K562 (cell line): ENCODE measurements around the gene TENM4. TPM values are rescaled to one million over a fixed set of nuclear protein-coding genes. Genes with fewer than 3 reads are reported as not detected.

Experiments used
- ATAC-seq: fragments of 200-7000 bp; cut with Tn5 transposase; 3 replicates; pipeline ENCODE4 v1.9.1; 2020; ENCODE audit warnings: moderate library complexity
- BruUV-seq: library from RNA; stranded (reverse); fragments of 400-500 nt; replicated peaks from 2 replicates; lab custom pipeline; 2021; lab: Mats Ljungman, UMichigan
- CTCF ChIA-PET: fragments of 300-600 bp; formaldehyde crosslinking; extraction: SDS; loops from one replicate; lab custom pipeline; 2021; ENCODE audit warnings: low intra/inter-chr PET ratio; lab: Yijun Ruan, JAX
- POLR2A ChIA-PET: fragments of 300-600, 350-650 bp; sonication (Branson Sonifier 250); formaldehyde crosslinking; extraction: SDS; loops from one replicate; lab custom pipeline; 2021; ENCODE audit warnings: antibody characterized with exemption, inconsistent platforms; lab: Yijun Ruan, JAX
- DNase-seq, 4 experiments: peaks; one replicate each; pipeline versions ENCODE4 v3.0.0 to v3.0.0-alpha.2; 2011 to 2018; ENCODE audit warnings: low spot score in 3 of 4, mixed read lengths in 3 of 4; ENCODE audit errors: extremely low read depth in 1 of 4
- FAIRE-seq: peaks from 2 replicates; lab custom pipeline; 2011; peaks lifted over from hg19 to GRCh38; lab: Jason Lieb, UNC
- H2AFZ ChIP-seq: 2 replicates; pipeline ENCODE4 v1.6.0; 2011; ENCODE audit warnings: low read depth, low read length, control low read depth, inconsistent platforms
- H3K27ac ChIP-seq: fragments of 200-600 bp; 3 replicates; pipeline ENCODE4 v1.8.0; 2011; ENCODE audit warnings: low read depth, mild to moderate bottlenecking, control low read depth, inconsistent platforms, low read length, moderate library complexity, mixed read lengths; ENCODE audit errors: extremely low read depth
- H3K27me3 ChIP-seq, 2 experiments: fragments of 300-600 bp in 1 of 2; 2 replicates in 1 of 2; 3 replicates in 1 of 2; pipeline versions ENCODE4 v1.6.0 to v1.8.0; 2011; ENCODE audit warnings: inconsistent platforms in 2 of 2, low read length in 2 of 2, mild to moderate bottlenecking in 1 of 2, mixed read lengths in 1 of 2, moderate library complexity in 1 of 2; ENCODE audit not compliant: control insufficient read depth in 2 of 2, insufficient read depth in 2 of 2
- H3K36me3 ChIP-seq: fragments of 300-600 bp; 3 replicates; pipeline ENCODE4 v1.8.0; 2011; ENCODE audit warnings: mild to moderate bottlenecking, low read length, inconsistent platforms; ENCODE audit not compliant: control insufficient read depth, insufficient read depth
- H3K4me1 ChIP-seq, 2 experiments: fragments of 200-600 bp in 1 of 2; replicated peaks in 1 of 2; 2 replicates in 1 of 2; 3 replicates in 1 of 2; pipeline versions ENCODE4 v1.5.1 to v1.8.0; 2011; ENCODE audit warnings: inconsistent platforms in 2 of 2, low read length in 2 of 2, mild to moderate bottlenecking in 1 of 2, mixed read lengths in 1 of 2, moderate library complexity in 1 of 2; ENCODE audit not compliant: control insufficient read depth in 2 of 2, insufficient read depth in 2 of 2
- H3K4me2 ChIP-seq: 2 replicates; pipeline ENCODE4 v1.6.1; 2011; ENCODE audit warnings: low read length, control low read depth, inconsistent platforms, mixed read lengths; ENCODE audit not compliant: insufficient read depth
- H3K4me3 ChIP-seq: fragments of 200-600 bp; sonication (generic), shearing (Covaris generic); 2 replicates; pipeline ENCODE4 v1.5.1; 2016; ENCODE audit warnings: control low read depth, inconsistent platforms
- H3K79me2 ChIP-seq: fragments of 200-600 bp; 3 replicates; pipeline ENCODE4 v1.8.0; 2011; ENCODE audit warnings: low read length, inconsistent platforms; ENCODE audit not compliant: control insufficient read depth, insufficient read depth
- H3K9ac ChIP-seq, 2 experiments: 2 replicates each; pipeline versions ENCODE4 v1.6.0 to v1.6.1; 2011; ENCODE audit warnings: low read depth in 2 of 2, low read length in 2 of 2, control low read depth in 1 of 2, inconsistent platforms in 1 of 2, mild to moderate bottlenecking in 1 of 2, mixed read lengths in 1 of 2; ENCODE audit not compliant: insufficient read depth in 1 of 2
- H3K9me1 ChIP-seq: one replicate; pipeline ENCODE4 v1.6.0; 2011; ENCODE audit warnings: inconsistent platforms, mild to moderate bottlenecking, low read length, moderate library complexity; ENCODE audit not compliant: control insufficient read depth, insufficient read depth
- H3K9me3 ChIP-seq: replicated peaks from 2 replicates; pipeline ENCODE4 v1.5.1; 2011; ENCODE audit warnings: low read depth, low read length, inconsistent platforms; ENCODE audit not compliant: control insufficient read depth, insufficient read depth
- H4K20me1 ChIP-seq: replicated peaks from 2 replicates; pipeline ENCODE4 v1.6.1; 2011; ENCODE audit warnings: low read length, inconsistent platforms, mixed read lengths; ENCODE audit not compliant: control insufficient read depth, insufficient read depth
- KDM4B ChIP-seq, 2 experiments: fragments of 450-650 bp in 1 of 2; sonication (generic) in 1 of 2; IDR thresholded peaks; 2 replicates each; pipeline ENCODE4 v1.6.1; 2016 to 2017; ENCODE audit warnings: borderline replicate concordance in 2 of 2, antibody characterized with exemption in 1 of 2, low read depth in 1 of 2, mild to moderate bottlenecking in 1 of 2
- ZNF384 ChIP-seq: IDR thresholded peaks from 2 replicates; pipeline ENCODE4 v1.6.1; 2012; ENCODE audit warnings: low read depth, low read length, improper control_type of control experiment
- WGBS: fragments of 100-300 bp; shearing (Covaris generic); methylation state at CpG from one replicate; pipeline ENCODE4 v1.1.6; 2016; ENCODE audit warnings: low coverage, mixed read lengths; ENCODE audit not compliant: insufficient coverage; ENCODE audit errors: missing lambda C conversion rate; 5-methylcytosine and 5-hydroxymethylcytosine counted together
- in situ Hi-C: fragments of 300-500 bp; cut with MboI; formaldehyde crosslinking; loops from 4 replicates; pipeline ENCODE4 v1.15.0; 2018; ENCODE audit warnings: inconsistent platforms, mixed read lengths
- intact Hi-C: fragments of 100-400 bp; cut with micrococcal nuclease; formaldehyde crosslinking; loops from 2 replicates; pipeline ENCODE4 v1.14.2; 2022
- polyA plus RNA-seq, 8 experiments: library from polyadenylated mRNA; depleted of rRNA in 4 of 8; stranded (reverse) in 5 of 8; unstranded in 3 of 8; fragments of >200 nt; fragmentation: Nextera tagmentation in 2 of 8; fragmentation: Illumina TruSeq in 1 of 8; extraction: Ambion mirVana in 2 of 8; extraction: Trizol in 1 of 8; gene quantifications; 2 replicates each; pipeline versions ENCODE4 v1.2.1 to v1.2.3, GENCODE V29; 2011 to 2014; ENCODE audit warnings: inconsistent platforms in 1 of 8, missing spikeins in 1 of 8
- total RNA-seq, 7 experiments: library from RNA; depleted of rRNA in 6 of 7; stranded (reverse); fragments of >200 nt in 6 of 7; fragmentation: Illumina TruSeq in 2 of 7; extraction: Trizol in 2 of 7; gene quantifications; 2 replicates each; pipeline versions ENCODE4 v1.2.1 to v1.2.3, GENCODE V29; 2011 to 2021; ENCODE audit warnings: low replicate concordance in 1 of 7
- TF ChIP-seq, protein P1 (sequence below): sonication (generic); formaldehyde crosslinking; IDR thresholded peaks from 2 replicates; pipeline ENCODE4 v1.8.0; 2023; ENCODE audit warnings: mild to moderate bottlenecking, missing genetic modification reagents
- TF ChIP-seq, protein P2 (sequence below): sonication (generic); formaldehyde crosslinking; IDR thresholded peaks from 2 replicates; pipeline ENCODE4 v1.4.0; 2020; ENCODE audit warnings: mild to moderate bottlenecking, missing genetic modification reagents
- TF ChIP-seq, protein P3 (sequence below): fragments of 250-450 bp; sonication (Bioruptor Pico); IDR thresholded peaks from 2 replicates; pipeline ENCODE4 v1.9.0; 2021; ENCODE audit warnings: mild to moderate bottlenecking, inconsistent platforms

The TENM4 gene
- total and polyA plus RNA-seq, 9 of the 15 experiments (the other 6 are each of a cell fraction or from before 2014, with no cell fraction given) = 0.16 TPM; not detected in 8

DNA sequence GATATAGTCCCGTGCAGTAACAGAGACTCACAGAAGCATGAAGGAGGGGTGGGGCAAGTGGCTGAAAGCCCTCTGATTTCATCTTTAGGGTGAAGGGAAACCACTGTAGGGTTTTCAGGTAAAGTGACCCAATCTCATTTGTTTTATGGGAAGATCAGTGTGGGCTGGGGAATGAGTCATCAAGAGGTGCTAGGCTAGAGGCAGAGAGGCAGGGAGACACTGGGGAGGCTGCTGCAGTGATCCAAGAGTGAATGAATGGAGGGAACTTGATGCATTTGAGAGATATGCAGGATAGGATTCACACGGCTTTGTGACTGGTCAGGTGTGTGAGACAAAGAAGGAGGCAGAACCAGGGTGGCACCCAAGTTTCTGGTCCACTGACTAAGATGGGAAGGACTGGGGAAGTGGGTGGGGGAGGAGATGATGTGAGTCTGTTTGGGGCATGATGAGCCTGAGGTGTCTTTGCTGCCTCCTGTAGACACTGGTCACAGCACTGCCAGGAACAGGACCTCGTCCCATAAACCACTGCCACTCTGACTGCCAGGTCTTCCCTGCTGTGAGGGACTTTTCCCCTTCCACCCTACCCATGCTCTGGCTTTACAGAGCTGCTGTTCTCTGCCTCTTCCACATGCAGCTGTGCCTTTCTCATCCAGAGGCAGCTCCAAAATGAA lies 239.0 kb downstream of the TENM4 start:
- TF ChIP-seq, protein P1, sequence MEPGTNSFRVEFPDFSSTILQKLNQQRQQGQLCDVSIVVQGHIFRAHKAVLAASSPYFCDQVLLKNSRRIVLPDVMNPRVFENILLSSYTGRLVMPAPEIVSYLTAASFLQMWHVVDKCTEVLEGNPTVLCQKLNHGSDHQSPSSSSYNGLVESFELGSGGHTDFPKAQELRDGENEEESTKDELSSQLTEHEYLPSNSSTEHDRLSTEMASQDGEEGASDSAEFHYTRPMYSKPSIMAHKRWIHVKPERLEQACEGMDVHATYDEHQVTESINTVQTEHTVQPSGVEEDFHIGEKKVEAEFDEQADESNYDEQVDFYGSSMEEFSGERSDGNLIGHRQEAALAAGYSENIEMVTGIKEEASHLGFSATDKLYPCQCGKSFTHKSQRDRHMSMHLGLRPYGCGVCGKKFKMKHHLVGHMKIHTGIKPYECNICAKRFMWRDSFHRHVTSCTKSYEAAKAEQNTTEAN (CRISPR knock-in tag) = no peak
- no peak for TF ChIP-seq ZNF384
- TF ChIP-seq, protein P2, sequence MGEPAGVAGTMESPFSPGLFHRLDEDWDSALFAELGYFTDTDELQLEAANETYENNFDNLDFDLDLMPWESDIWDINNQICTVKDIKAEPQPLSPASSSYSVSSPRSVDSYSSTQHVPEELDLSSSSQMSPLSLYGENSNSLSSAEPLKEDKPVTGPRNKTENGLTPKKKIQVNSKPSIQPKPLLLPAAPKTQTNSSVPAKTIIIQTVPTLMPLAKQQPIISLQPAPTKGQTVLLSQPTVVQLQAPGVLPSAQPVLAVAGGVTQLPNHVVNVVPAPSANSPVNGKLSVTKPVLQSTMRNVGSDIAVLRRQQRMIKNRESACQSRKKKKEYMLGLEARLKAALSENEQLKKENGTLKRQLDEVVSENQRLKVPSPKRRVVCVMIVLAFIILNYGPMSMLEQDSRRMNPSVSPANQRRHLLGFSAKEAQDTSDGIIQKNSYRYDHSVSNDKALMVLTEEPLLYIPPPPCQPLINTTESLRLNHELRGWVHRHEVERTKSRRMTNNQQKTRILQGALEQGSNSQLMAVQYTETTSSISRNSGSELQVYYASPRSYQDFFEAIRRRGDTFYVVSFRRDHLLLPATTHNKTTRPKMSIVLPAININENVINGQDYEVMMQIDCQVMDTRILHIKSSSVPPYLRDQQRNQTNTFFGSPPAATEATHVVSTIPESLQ (CRISPR knock-in tag) = no peak
- TF ChIP-seq KDM4B (IDR thresholded peaks at IDR 0.05; ENCODE audit: borderline replicate concordance in 2 of 2, low read depth in 1 of 2) = no peak
- TF ChIP-seq, protein P3, sequence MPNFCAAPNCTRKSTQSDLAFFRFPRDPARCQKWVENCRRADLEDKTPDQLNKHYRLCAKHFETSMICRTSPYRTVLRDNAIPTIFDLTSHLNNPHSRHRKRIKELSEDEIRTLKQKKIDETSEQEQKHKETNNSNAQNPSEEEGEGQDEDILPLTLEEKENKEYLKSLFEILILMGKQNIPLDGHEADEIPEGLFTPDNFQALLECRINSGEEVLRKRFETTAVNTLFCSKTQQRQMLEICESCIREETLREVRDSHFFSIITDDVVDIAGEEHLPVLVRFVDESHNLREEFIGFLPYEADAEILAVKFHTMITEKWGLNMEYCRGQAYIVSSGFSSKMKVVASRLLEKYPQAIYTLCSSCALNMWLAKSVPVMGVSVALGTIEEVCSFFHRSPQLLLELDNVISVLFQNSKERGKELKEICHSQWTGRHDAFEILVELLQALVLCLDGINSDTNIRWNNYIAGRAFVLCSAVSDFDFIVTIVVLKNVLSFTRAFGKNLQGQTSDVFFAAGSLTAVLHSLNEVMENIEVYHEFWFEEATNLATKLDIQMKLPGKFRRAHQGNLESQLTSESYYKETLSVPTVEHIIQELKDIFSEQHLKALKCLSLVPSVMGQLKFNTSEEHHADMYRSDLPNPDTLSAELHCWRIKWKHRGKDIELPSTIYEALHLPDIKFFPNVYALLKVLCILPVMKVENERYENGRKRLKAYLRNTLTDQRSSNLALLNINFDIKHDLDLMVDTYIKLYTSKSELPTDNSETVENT (CRISPR knock-in tag) = no peak
- FAIRE-seq = no peak
- H3K4me1 ChIP-seq = no peaks in the 10 kb centered on the region
- 0% methylated on average over 2 of the region's 3 CpGs for WGBS
- H3K27me3 ChIP-seq = no peaks in the 10 kb centered on the region
- CTCF ChIA-PET = no interaction called here
- no peaks in the 10 kb centered on the region for H3K36me3 ChIP-seq
- no peak overlapping the region for H3K4me3 ChIP-seq
- H3K9me3 ChIP-seq = no peaks in the 10 kb centered on the region
- no peak overlapping the region for H3K27ac ChIP-seq
- no peak overlapping the region for H3K4me2 ChIP-seq
- DNase-seq = no peak
- POLR2A ChIA-PET = no interaction called here
- intact Hi-C loops (no loop called here), in situ Hi-C loops (no loop called here)
- no peak overlapping the region for H3K9ac ChIP-seq
- H3K9me1 ChIP-seq = no peaks in the 10 kb centered on the region
- no peaks in the 10 kb centered on the region for H4K20me1 ChIP-seq
- BruUV-seq = no TSS peak
- ATAC-seq = no peak
- no peaks in the 10 kb centered on the region for H3K79me2 ChIP-seq
- H2AFZ ChIP-seq = no peak overlapping the region
